GM23338 (cell line): ENCODE results near the gene CLC. TPM values are rescaled to one million over a fixed set of nuclear protein-coding genes. Genes with fewer than 3 reads are reported as not detected.
"Not testable (repeated sequence)": the region's sequence is repeated elsewhere in the genome, so short reads cannot be mapped to it uniquely, and the experiment has no call there.

ENCODE experiments used
- ATAC-seq: fragments of 200-7000 bp; cut with Tn5 transposase; 3 replicates; pipeline ENCODE4 v1.9.1; 2020
- DNase-seq: peaks from one replicate; pipeline ENCODE4 v3.0.0-alpha.2; 2015; ENCODE audit warnings: low spot score
- H2AFZ ChIP-seq: fragments of 200-600 bp; sonication (generic); 2 replicates; pipeline ENCODE4 v1.8.0; 2016; ENCODE audit warnings: antibody characterized with exemption, mild to moderate bottlenecking, moderate library complexity
- H3F3A ChIP-seq: fragments of 200-600 bp; sonication (generic); replicated peaks from 2 replicates; pipeline ENCODE4 v1.8.0; 2017; ENCODE audit warnings: antibody characterized with exemption, mixed run types, low read depth
- H3K27ac ChIP-seq: fragments of 200-600 bp; sonication (generic); 2 replicates; pipeline ENCODE4 v1.6.1; 2016; ENCODE audit warnings: low read depth
- H3K27me3 ChIP-seq: fragments of 200-600 bp; sonication (generic); 2 replicates; pipeline ENCODE4 v1.8.0; 2016; ENCODE audit warnings: mild to moderate bottlenecking, mixed run types, moderate library complexity; ENCODE audit not compliant: insufficient read depth
- H3K36me3 ChIP-seq: fragments of 200-600 bp; sonication (generic); 2 replicates; pipeline ENCODE4 v1.8.0; 2016; ENCODE audit warnings: mild to moderate bottlenecking; ENCODE audit not compliant: insufficient read depth
- H3K4me1 ChIP-seq: fragments of 200-600 bp; sonication (generic); 2 replicates; pipeline ENCODE4 v1.8.0; 2016; ENCODE audit warnings: mild to moderate bottlenecking, moderate library complexity; ENCODE audit not compliant: insufficient read depth
- H3K4me2 ChIP-seq: fragments of 200-600 bp; sonication (generic); 2 replicates; pipeline ENCODE4 v1.7.1; 2017; ENCODE audit warnings: mixed run types
- H3K4me3 ChIP-seq: fragments of 200-600 bp; sonication (generic); 2 replicates; pipeline ENCODE4 v1.6.1; 2016; ENCODE audit warnings: mixed run types
- H3K79me2 ChIP-seq: fragments of 200-600 bp; sonication (generic); replicated peaks from 2 replicates; pipeline ENCODE4 v1.8.0; 2017; ENCODE audit warnings: mild to moderate bottlenecking; ENCODE audit not compliant: insufficient read depth
- H3K9me2 ChIP-seq: fragments of 200-600 bp; sonication (generic); 2 replicates; pipeline ENCODE4 v1.8.0; 2017; ENCODE audit not compliant: insufficient read depth
- H4K20me1 ChIP-seq: fragments of 200-600 bp; sonication (generic); replicated peaks from 2 replicates; pipeline ENCODE4 v1.8.0; 2017; ENCODE audit warnings: mild to moderate bottlenecking; ENCODE audit not compliant: insufficient read depth
- H3K27ac Mint-ChIP-seq: 2 replicates; pipeline ENCODE4 v1.8.0; 2020; ENCODE audit warnings: inconsistent platforms, mild to moderate bottlenecking, moderate library complexity, mixed read lengths
- H3K27me3 Mint-ChIP-seq: 3 replicates; pipeline ENCODE4 v1.8.0; 2022; ENCODE audit warnings: low read depth, mild to moderate bottlenecking, moderate library complexity, mixed read lengths, inconsistent platforms; ENCODE audit not compliant: insufficient read depth, poor library complexity
- H3K36me3 Mint-ChIP-seq: 3 replicates; pipeline ENCODE4 v1.8.0; 2021; ENCODE audit warnings: low read depth, mild to moderate bottlenecking, inconsistent platforms, moderate library complexity, mixed read lengths
- H3K4me1 Mint-ChIP-seq: 3 replicates; pipeline ENCODE4 v1.8.0; 2020; ENCODE audit warnings: mild to moderate bottlenecking, inconsistent platforms, mixed read lengths
- H3K4me3 Mint-ChIP-seq: 3 replicates; pipeline ENCODE4 v1.8.0; 2021; ENCODE audit warnings: moderate library complexity, mild to moderate bottlenecking, inconsistent platforms, mixed read lengths
- H3K9me3 Mint-ChIP-seq: 3 replicates; pipeline ENCODE4 v1.8.0; 2020; ENCODE audit warnings: moderate library complexity, mild to moderate bottlenecking, inconsistent platforms, mixed read lengths
- CREB1 ChIP-seq: fragments of 250-450 bp; sonication (Bioruptor Pico); IDR thresholded peaks from 2 replicates; pipeline ENCODE4 v1.5.0; 2020; ENCODE audit warnings: low read depth, mild to moderate bottlenecking, moderate library complexity
- CTCF ChIP-seq, 2 experiments: fragments of 200-600 bp in 1 of 2; sonication (generic) in 1 of 2; conservative IDR thresholded peaks; 2 replicates each; pipeline versions ENCODE4 v1.5.1 to v1.6.1; 2016 to 2017; ENCODE audit warnings: antibody characterized with exemption in 2 of 2, low read depth in 2 of 2, mild to moderate bottlenecking in 2 of 2, moderate library complexity in 1 of 2
- ETS1 ChIP-seq: IDR thresholded peaks from 2 replicates; pipeline ENCODE4 v1.6.1; 2016; ENCODE audit warnings: antibody characterized with exemption
- EZH2phosphoT487 ChIP-seq: fragments of 200-600 bp; sonication (generic); IDR thresholded peaks from one replicate; pipeline ENCODE4 v1.8.1; 2018; ENCODE audit warnings: antibody characterized with exemption; ENCODE audit not compliant: unreplicated experiment
- JUNB ChIP-seq: IDR thresholded peaks from one replicate; pipeline ENCODE4 v1.6.1; 2016; ENCODE audit warnings: antibody characterized with exemption; ENCODE audit not compliant: unreplicated experiment
- REST ChIP-seq: IDR thresholded peaks from one replicate; pipeline ENCODE4 v1.6.1; 2018; ENCODE audit warnings: antibody characterized with exemption; ENCODE audit not compliant: unreplicated experiment
- STAT1 ChIP-seq: IDR thresholded peaks from one replicate; pipeline ENCODE4 v1.6.1; 2016; ENCODE audit warnings: antibody characterized with exemption; ENCODE audit not compliant: unreplicated experiment
- polyA plus RNA-seq: library from polyadenylated mRNA; unstranded; fragments of >200 nt; fragmentation: Nextera tagmentation; extraction: Ambion mirVana; gene quantifications from 2 replicates; pipeline ENCODE4 v1.2.1, GENCODE V29; 2016
- total RNA-seq: library from RNA; depleted of rRNA; stranded (reverse); fragments of >200 nt; shearing (Covaris generic); gene quantifications from 2 replicates; pipeline ENCODE4 v1.2.3, GENCODE V29; 2014

CLC gene
- total and polyA plus RNA-seq, 2 experiments from 2014 or later, result not detected

GRCh38 chr19:39692166-39692565 is 45.7 kb downstream of the CLC start (continued):
- TF ChIP-seq REST (no peak), CTCF (conservative IDR thresholded peaks at IDR 0.05; ENCODE audit: low read depth in 2 of 2) (no peak), EZH2phosphoT487 (no peak), ETS1 (no peak), STAT1 (no peak), JUNB (no peak), CREB1 (CRISPR knock-in tag) (no peak)

GRCh38 chr19:39688637-39689036 is 49.2 kb downstream of the CLC start:
- not testable (repeated sequence) for H3K4me1 Mint-ChIP-seq, H3K36me3 Mint-ChIP-seq, H3F3A ChIP-seq, H3K4me3 Mint-ChIP-seq, H3K9me3 Mint-ChIP-seq, H3K4me3 ChIP-seq, H3K27me3 ChIP-seq, H3K79me2 ChIP-seq, H2AFZ ChIP-seq, H4K20me1 ChIP-seq, ATAC-seq, H3K27ac ChIP-seq, H3K4me2 ChIP-seq, H3K4me1 ChIP-seq, H3K9me2 ChIP-seq, DNase-seq, H3K27me3 Mint-ChIP-seq, H3K27ac Mint-ChIP-seq, H3K36me3 ChIP-seq

GRCh38 chr19:39686739-39687138 is 51.1 kb downstream of the CLC start:
- no peaks in the 10 kb centered on the region for H3K36me3 ChIP-seq
- H3K27me3 ChIP-seq, result no peaks in the 10 kb centered on the region
- ATAC-seq, result no peak
- no peak for DNase-seq
- H3K27ac ChIP-seq, result no peak overlapping the region
- Mint-ChIP-seq H3K4me1 (no peaks in the 10 kb centered on the region), H3K36me3 (no peaks in the 10 kb centered on the region), H3K4me3 (no peak overlapping the region), H3K27ac (no peak overlapping the region), H3K27me3 (peaks cover 5% of the 10 kb centered on the region), H3K9me3 (no peaks in the 10 kb centered on the region)
- H3K4me2 ChIP-seq, result no peak overlapping the region
- 0 out of 2 replicates have a peak, but pooled peaks cover 6% of the 10 kb centered on the region for H3K9me2 ChIP-seq
- H3K4me1 ChIP-seq, result no peaks in the 10 kb centered on the region
- H4K20me1 ChIP-seq, result no peaks in the 10 kb centered on the region
- no peak overlapping the region for H2AFZ ChIP-seq
- no peaks in the 10 kb centered on the region for H3K79me2 ChIP-seq
- H3F3A ChIP-seq, result no peaks in the 10 kb centered on the region
- H3K4me3 ChIP-seq, result no peak overlapping the region
- no peak for TF ChIP-seq REST
